Ovary (tissue), 9 donors: ENCODE data around the gene FCN2. TPM values are rescaled to one million over a fixed set of nuclear protein-coding genes. Genes with fewer than 3 reads are reported as not detected.

Experiments
- DNase-seq, 5 donors: peaks; one replicate each; pipeline ENCODE4 v3.0.0-alpha.2; 2019 to 2020
- H3K27ac ChIP-seq, 2 donors: fragments of 200-600 bp; one replicate each; pipeline versions ENCODE4 v1.5.1 to v1.8.0; 2019 to 2022
- H3K27me3 ChIP-seq: fragments of 200-600 bp; one replicate; pipeline ENCODE4 v1.8.0; 2022
- H3K36me3 ChIP-seq: fragments of 200-600 bp; sonication (generic); one replicate; pipeline ENCODE4 v1.5.1; 2019
- H3K4me1 ChIP-seq: one replicate; pipeline ENCODE4 v1.8.1; 2013; ENCODE audit warnings: mild to moderate bottlenecking, moderate library complexity; ENCODE audit not compliant: insufficient read depth
- H3K4me3 ChIP-seq: fragments of 200-600 bp; sonication (generic); one replicate; pipeline ENCODE4 v1.5.1; 2017
- H3K9me3 ChIP-seq, 2 donors: fragments of 200-600 bp in 1 of 2; sonication (generic) in 1 of 2; one replicate each; pipeline versions ENCODE4 v1.5.1 to v1.8.1; 2013 to 2019; ENCODE audit warnings: mild to moderate bottlenecking in 1 of 2, moderate library complexity in 1 of 2
- CTCF ChIP-seq, 3 donors: fragments of 450-650 bp in 2 of 3; fragments of 200-600 bp in 1 of 3; IDR thresholded peaks; one replicate each; pipeline versions ENCODE4 v1.5.1 to v1.8.0; 2016 to 2022; ENCODE audit warnings: antibody characterized with exemption in 3 of 3, mild to moderate bottlenecking in 1 of 3
- EP300 ChIP-seq: sonication (generic); formaldehyde crosslinking; IDR thresholded peaks from one replicate; pipeline ENCODE4 v1.6.1; 2017; ENCODE audit warnings: antibody characterized with exemption
- POLR2A ChIP-seq: fragments of 450-650 bp; IDR thresholded peaks from one replicate; pipeline ENCODE4 v1.6.1; 2017; ENCODE audit warnings: antibody characterized with exemption, mild to moderate bottlenecking, moderate library complexity
- WGBS, 3 donors: extraction: QIAGEN DNeasy Blood & Tissue Kit in 1 of 3; methylation state at CpG; one replicate each; pipeline versions ENCODE4 v1.1.5 to v1.1.7; 2013 to 2017; 5-methylcytosine and 5-hydroxymethylcytosine counted together
- intact Hi-C, 4 donors: fragments of 100-400 bp; cut with DNase I; formaldehyde crosslinking; loops; one replicate each; pipeline versions ENCODE4 v1.11.0 to v1.15.1; 2022 to 2023
- polyA plus RNA-seq, 2 donors: library from polyadenylated mRNA; stranded (reverse); fragments of 200-250 nt in 1 of 2; fragments of 350-450 nt in 1 of 2; fragmentation: Illumina TruSeq in 1 of 2; extraction: RNeasy Lipid Tissue Mini Kit (QIAGEN cat#74804) in 1 of 2; gene quantifications; one replicate each; pipeline ENCODE4 v1.2.3, GENCODE V29; 2013 to 2014
- total RNA-seq, 7 donors: library from RNA; depleted of rRNA in 2 of 7; stranded (reverse); fragments of >200 nt in 2 of 7; fragmentation: NEBNext Ultra II Directional in 3 of 7; extraction: Animal tissue kit (Norgen Biotek cat#: 25700) in 3 of 7; gene quantifications; one replicate each; pipeline versions ENCODE4 v1.1.0 to v1.2.4, GENCODE V29; 2016 to 2023
- donor health status: DM: no; HTN: no; CAD: no; lungs with moderate emphysema.
- donor health status: DM: no; HTN: no; CAD: no.
- donor health status: Bipolar disorder and iron deficiency.
- donor health status: DM: yes; HTN: yes; CAD: no.
- donor health status: DM: no; HTN: no; CAD: no.
- donor health status: DM: yes; HTN: yes; CAD: no.

The FCN2 gene
- total and polyA plus RNA-seq, 9 donors: 0.23 to 1.1 (median 0.33) TPM; not detected in 4

DNA sequence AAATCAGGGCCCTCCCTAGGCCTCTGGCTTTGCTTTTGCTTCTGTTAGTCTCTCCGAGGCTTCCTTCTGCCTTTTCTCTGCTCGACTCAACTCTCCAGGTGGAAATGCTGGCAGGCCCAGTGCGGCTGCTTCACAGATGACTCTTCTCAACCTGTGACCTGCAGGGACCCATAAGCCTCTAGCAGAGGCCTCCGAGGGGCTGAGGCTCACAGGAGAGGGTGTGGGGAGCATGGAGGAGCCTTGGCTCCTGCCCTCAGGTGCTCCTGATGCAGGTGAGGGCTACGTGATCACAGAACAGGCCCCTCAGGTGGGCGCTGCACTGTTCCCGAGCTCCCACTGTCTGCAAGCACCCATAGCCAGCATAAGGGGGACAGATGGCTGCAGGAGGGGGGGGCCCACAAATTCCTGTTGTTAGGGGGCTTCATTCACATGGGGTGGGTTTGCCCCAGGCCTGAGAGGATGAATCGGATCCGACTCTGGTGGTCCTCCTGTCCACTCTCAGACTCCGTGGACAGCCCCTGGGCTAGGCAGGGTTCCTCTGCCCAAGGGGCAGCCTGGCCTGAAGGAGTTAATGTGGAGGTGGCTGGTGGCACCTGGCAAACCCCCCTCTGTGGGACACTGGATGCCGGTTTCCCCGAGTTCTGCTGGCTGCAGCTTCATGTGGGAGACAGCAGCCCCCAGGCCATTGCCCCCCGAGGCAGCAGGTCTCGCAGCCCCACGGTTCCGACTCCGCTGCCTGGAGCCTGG is 10.9 kb upstream of the FCN2 start:
- Histone ChIP-seq H3K9me3 (no peaks in the 10 kb centered on the region), H3K27ac (no peak overlapping the region), H3K27me3 (no peaks in the 10 kb centered on the region), H3K36me3 (no peaks in the 10 kb centered on the region), H3K4me1 (peaks cover 2% of the 10 kb centered on the region), H3K4me3 (no peak overlapping the region)
- TF ChIP-seq CTCF (IDR thresholded peaks at IDR 0.05) (no peak), POLR2A (no peak), EP300 (no peak)
- peak in 2 of 5 donors; percentile 15 to 23 for DNase-seq
- intact Hi-C loops: no loop called here
- WGBS, 3 donors: 83 to 86% (median 85%) methylated on average over 12 to 17 of the region's 17 CpGs

GRCh38 chr9:134870301-134870694 is 10.3 kb upstream of the FCN2 start:
- 84 to 93% (median 90%) methylated on average over 11 of the region's 11 CpGs for WGBS, 3 donors
- intact Hi-C loops: no loop called here
- no peaks in the 10 kb centered on the region for H3K27me3 ChIP-seq
- no peaks in the 10 kb centered on the region for H3K4me1 ChIP-seq
- H3K27ac ChIP-seq: no peak overlapping the region
- DNase-seq: peak in 1 of 5 donors; percentile 32
- H3K9me3 ChIP-seq: no peaks in the 10 kb centered on the region
- H3K36me3 ChIP-seq: no peaks in the 10 kb centered on the region
- no peak for TF ChIP-seq EP300
- no peak for TF ChIP-seq CTCF (IDR thresholded peaks at IDR 0.05)
- TF ChIP-seq POLR2A: no peak
- H3K4me3 ChIP-seq: no peak overlapping the region

- H3K4me1 ChIP-seq: no peaks in the 10 kb centered on the region
- no peaks in the 10 kb centered on the region for H3K27me3 ChIP-seq
- peak in 2 of 5 donors; percentile 21 to 28 for DNase-seq
- no peaks in the 10 kb centered on the region for H3K36me3 ChIP-seq
- 76 to 82% (median 81%) methylated on average over 30 of the region's 30 CpGs for WGBS, 3 donors
- no peak for TF ChIP-seq EP300
- TF ChIP-seq POLR2A: no peak
- no peak for TF ChIP-seq CTCF (IDR thresholded peaks at IDR 0.05)
- H3K4me3 ChIP-seq: no peak overlapping the region
- intact Hi-C loops: no loop called here
- no peaks in the 10 kb centered on the region for H3K9me3 ChIP-seq
- H3K27ac ChIP-seq: no peak overlapping the region
These were observed 9.6 kb upstream of the FCN2 start for GRCh38 chr9:134870746-134871662.

- H3K27me3 ChIP-seq: no peaks in the 10 kb centered on the region
- intact Hi-C loops: no loop called here
- DNase-seq: peak in 2 of 5 donors; percentile 29 to 36
These were observed 8.8 kb upstream of the FCN2 start for GRCh38 chr9:134871697-134872340.

More at GRCh38 chr9:134871697-134872340, 8.8 kb upstream of the FCN2 start:
- Histone ChIP-seq H3K36me3 (no peaks in the 10 kb centered on the region), H3K9me3 (no peaks in the 10 kb centered on the region), H3K4me3 (no peak overlapping the region), H3K27ac (no peak overlapping the region), H3K4me1 (no peaks in the 10 kb centered on the region)
- 14 to 17% (median 16%) methylated on average over 16 of the region's 16 CpGs for WGBS, 3 donors
- TF ChIP-seq EP300 (no peak), CTCF (IDR thresholded peaks at IDR 0.05) (no peak), POLR2A (no peak)
